Astrocyte of the spinal cord (primary cell): ENCODE results near the gene ERBB4.

Experiments
- DNase-seq: peaks from one replicate; pipeline ENCODE4 v3.0.0; 2011; ENCODE audit warnings: low read depth, low spot score
- H3K4me3 ChIP-seq: 2 replicates; pipeline ENCODE4 v1.5.1; 2011; ENCODE audit warnings: low read depth, mild to moderate bottlenecking, low read length, moderate library complexity
- CTCF ChIP-seq: IDR thresholded peaks from 2 replicates; pipeline ENCODE4 v1.5.1; 2012; ENCODE audit warnings: low read depth, mild to moderate bottlenecking, low read length, inconsistent platforms
- in situ Hi-C: cut with HindIII; loops from 2 replicates; pipeline ENCODE4 v1.10.0; 2017; ENCODE audit warnings: low sequenced_read_pairs

Gene ERBB4

DNA sequence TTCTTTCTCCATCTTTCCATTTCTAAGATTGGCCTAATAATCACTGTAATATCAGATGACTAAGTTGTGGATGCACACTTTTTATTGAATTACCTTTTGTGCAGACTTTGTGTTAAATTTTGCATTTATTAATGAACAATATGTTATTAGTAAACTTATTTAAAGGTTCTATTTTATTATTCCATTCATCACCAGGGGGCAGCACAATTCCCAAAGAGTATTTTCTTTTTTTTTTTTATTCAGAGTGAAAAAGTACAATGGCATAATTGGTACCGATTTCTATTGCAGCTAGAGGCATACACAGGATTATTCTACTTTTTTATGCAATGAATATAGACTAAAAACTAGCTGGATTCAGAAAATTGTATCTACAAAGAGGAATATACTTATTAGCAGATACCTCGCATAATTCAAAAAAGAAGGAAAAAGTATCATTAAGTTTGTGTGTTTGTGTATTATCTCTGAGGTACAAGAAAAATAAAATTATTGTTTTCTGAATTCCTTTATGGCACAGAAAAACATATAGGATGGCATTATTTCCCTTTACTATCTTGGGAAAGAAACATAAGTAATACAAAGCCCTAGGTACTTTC lies 390.6 kb downstream of the ERBB4 start:
- H3K4me3 ChIP-seq, result no peak overlapping the region
- in situ Hi-C loops, result no loop called here
- DNase-seq, result peak; percentile 20
- TF ChIP-seq CTCF, result peak; percentile 38

- TF ChIP-seq CTCF, result no peak
- H3K4me3 ChIP-seq, result no peak overlapping the region
- in situ Hi-C loops, result no loop called here
- DNase-seq, result no peak
These were observed 392.2 kb downstream of the ERBB4 start for GRCh38 chr2:212146416-212146815.

- in situ Hi-C loops, result no loop called here
- TF ChIP-seq CTCF, result no peak
- peak; percentile 76 for DNase-seq
- no peak overlapping the region for H3K4me3 ChIP-seq
These were observed 393.5 kb downstream of the ERBB4 start for GRCh38 chr2:212145121-212145520.

DNA sequence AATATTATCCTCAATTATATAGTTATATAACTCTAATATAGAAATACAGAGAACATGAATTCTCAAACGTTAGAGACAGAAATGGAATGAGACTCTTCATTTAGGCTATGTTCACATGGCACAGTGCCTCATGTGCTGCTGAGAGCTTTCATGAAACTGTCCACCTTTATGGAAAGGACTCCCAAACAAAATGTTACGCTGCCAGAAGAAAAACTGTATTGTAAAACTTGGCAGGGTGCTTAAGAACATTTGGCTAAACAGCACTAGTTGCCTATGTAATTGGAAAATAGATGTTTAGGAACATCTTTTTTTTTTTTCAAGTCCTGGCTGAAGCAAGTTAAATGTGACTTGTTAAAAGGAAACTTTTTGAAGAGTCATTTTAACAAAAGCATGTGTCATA lies 396.0 kb downstream of the ERBB4 start:
- TF ChIP-seq CTCF, result no peak
- no peak overlapping the region for H3K4me3 ChIP-seq
- DNase-seq, result no peak
- in situ Hi-C loops, result no loop called here

- DNase-seq, result no peak
- no peak overlapping the region for H3K4me3 ChIP-seq
- in situ Hi-C loops, result no loop called here
- TF ChIP-seq CTCF, result no peak
These were observed 397.1 kb downstream of the ERBB4 start for GRCh38 chr2:212141499-212141898.

DNA sequence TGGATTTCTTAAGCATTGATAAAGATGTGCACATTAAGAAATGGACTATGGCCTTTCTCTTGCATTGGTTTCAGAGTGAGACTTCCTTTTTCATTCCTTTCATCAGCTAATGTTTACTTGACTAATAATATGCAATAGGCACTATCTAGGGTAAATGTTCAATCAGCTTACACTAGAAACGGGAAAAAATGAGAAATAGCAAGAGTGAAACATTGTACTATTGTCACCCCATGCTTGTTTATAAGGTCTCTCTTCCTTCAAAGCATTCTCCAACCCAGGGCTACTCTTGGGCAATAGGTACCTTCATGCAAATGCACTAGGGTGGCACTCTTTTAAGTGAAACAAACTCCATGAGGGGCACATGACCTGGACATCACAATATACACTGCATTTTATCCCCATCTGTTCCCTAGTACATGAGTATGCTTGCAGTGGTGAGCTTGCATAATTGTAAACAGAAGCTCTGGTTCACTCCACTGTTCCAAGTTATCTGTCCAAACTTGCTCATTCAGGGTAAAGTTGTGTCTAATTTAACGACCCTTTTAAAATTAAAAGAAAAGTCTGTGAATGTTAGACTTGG lies 402.3 kb downstream of the ERBB4 start:
- in situ Hi-C loops, result no loop called here
- H3K4me3 ChIP-seq, result no peak overlapping the region
- DNase-seq, result no peak
- TF ChIP-seq CTCF, result no peak
